ENCODE data around the gene FSCN2.

FSCN2 gene

GRCh38 chr17:81513753-81514488 lies 14.3 kb upstream of the FSCN2 start:
- peak; percentile 71 for DNase-seq

- DNase-seq: no peak
These were observed 13.8 kb upstream of the FSCN2 start for GRCh38 chr17:81514489-81514738.

GRCh38 chr17:81514739-81515529 lies 13.2 kb upstream of the FSCN2 start:
- peak; percentile 47 for DNase-seq

GRCh38 chr17:81515530-81516041 lies 12.6 kb upstream of the FSCN2 start:
- no peak for DNase-seq

GRCh38 chr17:81516439-81516838 lies 11.7 kb upstream of the FSCN2 start:
- DNase-seq: no peak

- DNase-seq: no peak
These were observed 11.2 kb upstream of the FSCN2 start for GRCh38 chr17:81517009-81517338.

- DNase-seq: no peak
These were observed 10.7 kb upstream of the FSCN2 start for GRCh38 chr17:81517339-81518112.

- DNase-seq: no peak
These were observed 9.9 kb upstream of the FSCN2 start for GRCh38 chr17:81518113-81518784.

- no peak for DNase-seq
These were observed 9.3 kb upstream of the FSCN2 start for GRCh38 chr17:81518785-81519283.

- no peak for DNase-seq
These were observed 8.7 kb upstream of the FSCN2 start for GRCh38 chr17:81519284-81520020.

GRCh38 chr17:81520021-81520901 lies 7.9 kb upstream of the FSCN2 start:
- DNase-seq: no peak

- no peak for DNase-seq
These were observed 5.4 kb upstream of the FSCN2 start for GRCh38 chr17:81522491-81523401.

GRCh38 chr17:81523402-81524038 lies 4.7 kb upstream of the FSCN2 start:
- DNase-seq: no peak

- DNase-seq: no peak
These were observed 3.9 kb upstream of the FSCN2 start for GRCh38 chr17:81524039-81524864.

- DNase-seq: no peak
These were observed 3.4 kb upstream of the FSCN2 start for GRCh38 chr17:81524865-81525159.

GRCh38 chr17:81526662-81527571 lies 1.3 kb upstream of the FSCN2 start:
- no peak for DNase-seq

- DNase-seq: no peak
These were observed 140 bp downstream of the FSCN2 start for GRCh38 chr17:81528384-81528650.
